ENCODE measurements around the gene SC5D. TPM values are rescaled to one million over a fixed set of nuclear protein-coding genes. Genes with fewer than 3 reads are reported as not detected.

Gene SC5D
- total RNA-seq, 4 donors from 2014 or later: 16.3 to 43.4 (median 29.8) TPM

DNA sequence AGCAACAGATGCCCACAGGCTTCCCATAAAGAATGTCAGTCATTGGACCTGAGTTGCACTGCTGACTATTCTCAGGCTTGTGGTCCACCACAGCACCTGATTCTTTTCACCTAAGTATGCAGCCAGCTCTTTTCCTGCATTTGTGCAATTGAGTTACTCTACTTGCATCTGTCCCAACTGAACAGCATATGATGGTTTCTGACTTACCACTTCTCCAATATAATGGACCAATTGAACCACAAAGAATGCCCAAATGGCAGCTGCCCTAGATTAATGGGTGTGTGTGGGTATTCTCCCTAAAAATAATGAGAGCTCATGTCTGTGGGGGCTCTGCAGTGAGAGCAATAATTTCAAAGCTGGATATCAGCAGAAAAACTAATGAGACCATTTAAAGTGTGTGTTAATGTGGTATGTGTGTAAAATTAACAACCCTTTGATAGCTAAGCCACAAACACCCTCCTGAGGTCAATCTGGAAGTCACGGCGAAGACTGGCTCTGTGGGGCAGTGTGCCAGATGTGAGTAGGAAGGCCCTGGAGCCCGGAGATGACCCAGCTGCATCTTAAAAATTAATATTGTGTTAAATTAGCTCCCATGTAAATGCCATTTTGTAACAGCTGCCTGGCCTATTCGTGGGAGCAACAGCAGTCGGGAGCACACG is 43.8 kb downstream of the SC5D start:
- Histone ChIP-seq H3K4me1 (peaks cover 13% of the 10 kb centered on the region), H3K27me3 (no peaks in the 10 kb centered on the region), H3K4me3 (no peak overlapping the region), H3K9me3 (no peaks in the 10 kb centered on the region), H3K36me3 (no peaks in the 10 kb centered on the region), H3K27ac (no peak overlapping the region)
- no peak for TF ChIP-seq EP300 (IDR thresholded peaks at IDR 0.05)
- no peak for TF ChIP-seq POLR2A (IDR thresholded peaks at IDR 0.05)
- TF ChIP-seq, protein P1, sequence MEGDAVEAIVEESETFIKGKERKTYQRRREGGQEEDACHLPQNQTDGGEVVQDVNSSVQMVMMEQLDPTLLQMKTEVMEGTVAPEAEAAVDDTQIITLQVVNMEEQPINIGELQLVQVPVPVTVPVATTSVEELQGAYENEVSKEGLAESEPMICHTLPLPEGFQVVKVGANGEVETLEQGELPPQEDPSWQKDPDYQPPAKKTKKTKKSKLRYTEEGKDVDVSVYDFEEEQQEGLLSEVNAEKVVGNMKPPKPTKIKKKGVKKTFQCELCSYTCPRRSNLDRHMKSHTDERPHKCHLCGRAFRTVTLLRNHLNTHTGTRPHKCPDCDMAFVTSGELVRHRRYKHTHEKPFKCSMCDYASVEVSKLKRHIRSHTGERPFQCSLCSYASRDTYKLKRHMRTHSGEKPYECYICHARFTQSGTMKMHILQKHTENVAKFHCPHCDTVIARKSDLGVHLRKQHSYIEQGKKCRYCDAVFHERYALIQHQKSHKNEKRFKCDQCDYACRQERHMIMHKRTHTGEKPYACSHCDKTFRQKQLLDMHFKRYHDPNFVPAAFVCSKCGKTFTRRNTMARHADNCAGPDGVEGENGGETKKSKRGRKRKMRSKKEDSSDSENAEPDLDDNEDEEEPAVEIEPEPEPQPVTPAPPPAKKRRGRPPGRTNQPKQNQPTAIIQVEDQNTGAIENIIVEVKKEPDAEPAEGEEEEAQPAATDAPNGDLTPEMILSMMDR (IDR thresholded peaks at IDR 0.05): no peak
- no peak for TF ChIP-seq POLR2AphosphoS5 (IDR thresholded peaks at IDR 0.05)
- WGBS: 85% methylated on average over 6 of the region's 6 CpGs
- DNase-seq (ENCODE audit: low spot score in 2 of 2): no peak

DNA sequence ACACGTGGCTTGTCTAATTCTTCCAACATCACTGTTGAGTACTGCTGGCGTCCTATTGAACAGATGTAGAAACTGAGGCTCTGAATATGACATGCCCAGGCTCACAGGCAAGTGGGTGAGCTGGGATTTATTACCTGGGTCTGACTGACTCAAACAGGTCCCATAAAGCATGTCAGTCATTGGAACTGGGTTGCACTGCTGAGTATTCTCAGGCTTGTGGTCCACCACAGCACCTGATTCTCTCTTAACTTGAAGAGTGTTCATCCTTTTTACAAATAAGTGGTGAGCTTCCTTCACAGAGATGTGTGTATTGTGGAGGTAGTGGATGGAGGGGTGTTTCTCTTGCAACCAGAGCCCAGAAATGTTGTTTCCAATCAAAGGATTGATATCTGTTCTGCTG is 44.5 kb downstream of the SC5D start:
- 92% methylated on average over 2 of the region's 2 CpGs for WGBS
- Histone ChIP-seq H3K36me3 (no peaks in the 10 kb centered on the region), H3K4me1 (peaks cover 13% of the 10 kb centered on the region), H3K27me3 (no peaks in the 10 kb centered on the region), H3K9me3 (no peaks in the 10 kb centered on the region), H3K4me3 (no peak overlapping the region), H3K27ac (no peak overlapping the region)
- TF ChIP-seq, protein P1 (IDR thresholded peaks at IDR 0.05): no peak
- TF ChIP-seq EP300 (IDR thresholded peaks at IDR 0.05) (no peak), POLR2AphosphoS5 (IDR thresholded peaks at IDR 0.05) (no peak), POLR2A (IDR thresholded peaks at IDR 0.05) (no peak)
- no peak for DNase-seq (ENCODE audit: low spot score in 2 of 2)

GRCh38 chr11:121337740-121338272 is 45.2 kb downstream of the SC5D start:
- no peaks in the 10 kb centered on the region for H3K36me3 ChIP-seq
- peak overlapping the region; percentile 66 for H3K27ac ChIP-seq
- no peak for DNase-seq (ENCODE audit: low spot score in 2 of 2)
- WGBS: 65% methylated on average over 6 of the region's 6 CpGs
- TF ChIP-seq POLR2A (IDR thresholded peaks at IDR 0.05) (no peak), POLR2AphosphoS5 (IDR thresholded peaks at IDR 0.05) (no peak), EP300 (IDR thresholded peaks at IDR 0.05) (no peak)
- TF ChIP-seq, protein P1 (IDR thresholded peaks at IDR 0.05): no peak
- no peaks in the 10 kb centered on the region for H3K27me3 ChIP-seq
- H3K4me1 ChIP-seq: peaks cover 13% of the 10 kb centered on the region
- no peak overlapping the region for H3K4me3 ChIP-seq
- H3K9me3 ChIP-seq: no peaks in the 10 kb centered on the region

GRCh38 chr11:121338536-121338935 is 46.0 kb downstream of the SC5D start:
- Histone ChIP-seq H3K36me3 (no peaks in the 10 kb centered on the region), H3K27ac (peak overlapping the region; percentile 66), H3K9me3 (no peaks in the 10 kb centered on the region), H3K4me3 (no peak overlapping the region), H3K27me3 (no peaks in the 10 kb centered on the region), H3K4me1 (peaks cover 13% of the 10 kb centered on the region)
- TF ChIP-seq POLR2A (IDR thresholded peaks at IDR 0.05): no peak
- no peak for TF ChIP-seq EP300 (IDR thresholded peaks at IDR 0.05)
- TF ChIP-seq, protein P1 (IDR thresholded peaks at IDR 0.05): no peak
- no peak for TF ChIP-seq POLR2AphosphoS5 (IDR thresholded peaks at IDR 0.05)
- 97% methylated on average over 11 of the region's 11 CpGs for WGBS
- DNase-seq (ENCODE audit: low spot score in 2 of 2): no peak

- Histone ChIP-seq H3K36me3 (no peaks in the 10 kb centered on the region), H3K9me3 (no peaks in the 10 kb centered on the region), H3K4me1 (peaks cover 13% of the 10 kb centered on the region), H3K4me3 (no peak overlapping the region), H3K27ac (no peak overlapping the region), H3K27me3 (no peaks in the 10 kb centered on the region)
- 79% methylated on average over 4 of the region's 4 CpGs for WGBS
- TF ChIP-seq POLR2AphosphoS5 (IDR thresholded peaks at IDR 0.05): no peak
- TF ChIP-seq EP300 (IDR thresholded peaks at IDR 0.05): no peak
- DNase-seq (ENCODE audit: low spot score in 2 of 2): no peak
Observed at GRCh38 chr11:121340032-121340580, 47.5 kb downstream of the SC5D start.
